Measurements from ENCODE around the gene UBA7. TPM values are rescaled to one million over a fixed set of nuclear protein-coding genes. Genes with fewer than 3 reads are reported as not detected.

Gene UBA7
- total and polyA plus RNA-seq, 2 experiments from 2014 or later, result 0.14 to 0.50 TPM

DNA sequence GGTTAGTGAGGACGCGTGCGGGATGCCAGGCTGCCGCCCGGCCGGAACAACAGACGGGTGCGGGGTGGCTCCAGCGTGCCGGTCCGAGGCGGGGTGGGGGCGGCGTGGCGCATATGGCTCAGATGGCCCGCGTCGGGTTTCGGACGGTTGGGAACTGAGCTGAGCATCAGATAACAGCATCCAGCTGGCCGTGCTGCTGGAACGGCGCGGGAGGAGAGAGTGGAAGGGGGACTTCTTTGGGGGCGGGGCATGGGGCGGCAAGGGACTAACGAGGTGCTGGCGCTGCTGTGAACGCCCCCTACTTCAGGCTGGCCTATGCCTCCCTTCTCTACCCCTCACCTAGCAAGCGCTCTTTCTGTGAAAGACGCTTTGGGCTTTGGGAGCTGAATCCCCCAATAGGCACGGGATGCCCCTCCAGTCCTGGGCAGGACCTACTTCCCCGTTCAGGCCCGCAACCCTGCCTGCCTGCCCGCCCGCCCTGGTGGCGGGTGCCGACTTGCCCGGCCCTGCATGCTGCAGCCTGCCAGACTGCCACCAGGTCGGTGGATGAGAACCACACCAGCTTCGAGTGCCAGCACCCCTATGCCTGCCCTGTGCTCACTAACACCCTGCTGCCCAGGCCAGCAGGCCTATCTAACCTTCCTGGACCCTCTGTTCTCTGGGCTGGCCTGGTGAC, 10.2 kb downstream of the UBA7 start:
- TF ChIP-seq JUNB (IDR thresholded peaks at IDR 0.05; ENCODE audit: unreplicated experiment) (no peak), CREB1 (CRISPR knock-in tag; IDR thresholded peaks at IDR 0.05; ENCODE audit: low read depth) (no peak), CTCF (conservative IDR thresholded peaks at IDR 0.05; ENCODE audit: low read depth in 2 of 2) (peak in 1 of 2 experiments; percentile 16; a peak in 1 of 4 replicates)
- Mint-ChIP-seq H3K27me3 (ENCODE audit: insufficient read depth, low read depth, poor library complexity) (peaks cover 24% of the 10 kb centered on the region), H3K4me3 (peak overlapping the region; percentile 73), H3K9me3 (no peaks in the 10 kb centered on the region), H3K36me3 (ENCODE audit: low read depth) (no peaks in the 10 kb centered on the region), H3K4me1 (peaks cover 40% of the 10 kb centered on the region), H3K27ac (no peak overlapping the region)
- Histone ChIP-seq H3K79me2 (replicated peaks; ENCODE audit: insufficient read depth) (no peaks in the 10 kb centered on the region), H3K9me2 (ENCODE audit: insufficient read depth) (no peaks in the 10 kb centered on the region), H3F3A (replicated peaks; ENCODE audit: low read depth) (peaks cover 15% of the 10 kb centered on the region; the same call in 1 of the 2 replicates), H3K27ac (ENCODE audit: low read depth) (no peak overlapping the region), H3K4me1 (ENCODE audit: insufficient read depth) (peaks cover 34% of the 10 kb centered on the region), H3K4me3 (peak overlapping the region; percentile 93), H2AFZ (peak overlapping the region; percentile 99), H3K27me3 (ENCODE audit: insufficient read depth) (peaks cover 15% of the 10 kb centered on the region), H4K20me1 (replicated peaks; ENCODE audit: insufficient read depth) (no peaks in the 10 kb centered on the region), H3K4me2 (peak overlapping the region; percentile 99), H3K36me3 (ENCODE audit: insufficient read depth) (no peaks in the 10 kb centered on the region)
- DNase-seq (ENCODE audit: low spot score) (peak; percentile 76), ATAC-seq (peak; percentile 32)

- Histone ChIP-seq H3K4me3 (peak within 1 kb of the TSS; percentile 93), H3K36me3 (ENCODE audit: insufficient read depth) (no peaks in the 10 kb centered on the region), H4K20me1 (replicated peaks; ENCODE audit: insufficient read depth) (no peaks in the 10 kb centered on the region), H3K27me3 (ENCODE audit: insufficient read depth) (peaks cover 15% of the 10 kb centered on the region), H3K4me1 (ENCODE audit: insufficient read depth) (peaks cover 34% of the 10 kb centered on the region), H3K4me2 (peak within 1 kb of the TSS; percentile 99), H3F3A (replicated peaks; ENCODE audit: low read depth) (peaks cover 15% of the 10 kb centered on the region; the same call in 1 of the 2 replicates), H3K27ac (ENCODE audit: low read depth) (no peak within 1 kb of the TSS), H2AFZ (peak within 1 kb of the TSS; percentile 99), H3K9me2 (ENCODE audit: insufficient read depth) (no peaks in the 10 kb centered on the region), H3K79me2 (replicated peaks; ENCODE audit: insufficient read depth) (no peaks in the 10 kb centered on the region)
- ATAC-seq (peak; percentile 79), DNase-seq (ENCODE audit: low spot score) (peak; percentile 96)
- Mint-ChIP-seq H3K27ac (no peak within 1 kb of the TSS), H3K4me3 (peak within 1 kb of the TSS; percentile 73), H3K36me3 (ENCODE audit: low read depth) (no peaks in the 10 kb centered on the region), H3K9me3 (no peaks in the 10 kb centered on the region), H3K27me3 (ENCODE audit: insufficient read depth, low read depth, poor library complexity) (peaks cover 24% of the 10 kb centered on the region), H3K4me1 (peaks cover 40% of the 10 kb centered on the region)
- TF ChIP-seq CTCF (conservative IDR thresholded peaks at IDR 0.05; ENCODE audit: low read depth in 2 of 2), result peak; percentile 5 to 97; a peak in 2 of 4 replicates
- no peak for TF ChIP-seq ZNF114 (CRISPR knock-in tag; IDR thresholded peaks at IDR 0.05)
Measured at GRCh38 chr3:49802719-49803464, 10.9 kb downstream of the UBA7 start, which contains the start of gene INKA1. Gene INKA1, plus strand, starts transcription at chr3:49803261. Its CDS starts 132 bp downstream, at chr3:49803393.

All from GM23338 (cell line).